ENCODE data around the gene DNAI1. TPM values are rescaled to one million over a fixed set of nuclear protein-coding genes. Genes with fewer than 3 reads are reported as not detected.
"Not testable (repeated sequence)": the region's sequence is repeated elsewhere in the genome, so short reads cannot be mapped to it uniquely, and the experiment has no call there.

The DNAI1 gene
- total RNA-seq, 2 experiments from 2014 or later, result not detected

- Mint-ChIP-seq H3K36me3 (ENCODE audit: low read depth) (no peaks in the 10 kb centered on the region), H3K9me3 (ENCODE audit: insufficient read depth) (no peaks in the 10 kb centered on the region), H3K4me3 (no peak overlapping the region), H3K27me3 (ENCODE audit: low read depth) (peaks cover 58% of the 10 kb centered on the region), H3K4me1 (ENCODE audit: low read depth) (peaks cover 9% of the 10 kb centered on the region), H3K27ac (no peak overlapping the region)
- CTCF ChIA-PET, result interaction anchor here (1.9 kb wide), 1 partner anchor 78 kb away, joined by 4 read pairs; no protein-coding TSS in a partner anchor
- ATAC-seq, result no peak
- DNase-seq, result no peak
- POLR2A ChIA-PET, result no interaction called here
These were observed 67.4 kb downstream of the DNAI1 start for GRCh38 chr9:34526026-34526425.

- POLR2A ChIA-PET; H3K9me3 Mint-ChIP-seq (ENCODE audit: insufficient read depth); H3K27ac Mint-ChIP-seq; H3K4me3 Mint-ChIP-seq; H3K36me3 Mint-ChIP-seq (ENCODE audit: low read depth); H3K4me1 Mint-ChIP-seq (ENCODE audit: low read depth); ATAC-seq; CTCF ChIA-PET; DNase-seq: not testable (repeated sequence)
- H3K27me3 Mint-ChIP-seq (ENCODE audit: low read depth), result peaks cover 45% of the 10 kb centered on the region
These were observed 73.4 kb downstream of the DNAI1 start for GRCh38 chr9:34532041-34532440.

GRCh38 chr9:34536685-34537084 lies 78.1 kb downstream of the DNAI1 start:
- Mint-ChIP-seq H3K4me1 (ENCODE audit: low read depth) (no peaks in the 10 kb centered on the region), H3K27me3 (ENCODE audit: low read depth) (peaks cover 17% of the 10 kb centered on the region), H3K36me3 (ENCODE audit: low read depth) (no peaks in the 10 kb centered on the region), H3K4me3 (no peak overlapping the region), H3K27ac (no peak overlapping the region), H3K9me3 (ENCODE audit: insufficient read depth) (no peaks in the 10 kb centered on the region)
- ATAC-seq, result no peak
- ChIA-PET CTCF (no interaction called here), POLR2A (no interaction called here)
- no peak for DNase-seq

GRCh38 chr9:34540827-34541226 lies 82.2 kb downstream of the DNAI1 start:
- Mint-ChIP-seq H3K27me3 (ENCODE audit: low read depth) (peaks cover 17% of the 10 kb centered on the region), H3K4me3 (no peak overlapping the region)

GRCh38 chr9:34541540-34541939 lies 82.9 kb downstream of the DNAI1 start:
- Mint-ChIP-seq H3K36me3 (ENCODE audit: low read depth) (no peaks in the 10 kb centered on the region), H3K4me3 (no peak overlapping the region), H3K27me3 (ENCODE audit: low read depth) (peaks cover 16% of the 10 kb centered on the region), H3K9me3 (ENCODE audit: insufficient read depth) (no peaks in the 10 kb centered on the region), H3K27ac (no peak overlapping the region), H3K4me1 (ENCODE audit: low read depth) (no peaks in the 10 kb centered on the region)
- ATAC-seq, result no peak
- no peak for DNase-seq
- ChIA-PET CTCF (no interaction called here), POLR2A (no interaction called here)

More at GRCh38 chr9:34540827-34541226, 82.2 kb downstream of the DNAI1 start:
- Mint-ChIP-seq H3K4me1 (ENCODE audit: low read depth) (no peaks in the 10 kb centered on the region), H3K36me3 (ENCODE audit: low read depth) (no peaks in the 10 kb centered on the region), H3K27ac (no peak overlapping the region), H3K9me3 (ENCODE audit: insufficient read depth) (no peaks in the 10 kb centered on the region)
- DNase-seq (no peak), ATAC-seq (no peak)
- ChIA-PET CTCF (no interaction called here), POLR2A (no interaction called here)

- ATAC-seq (no peak), DNase-seq (no peak)
- Mint-ChIP-seq H3K36me3 (ENCODE audit: low read depth) (no peaks in the 10 kb centered on the region), H3K27me3 (ENCODE audit: low read depth) (peaks cover 17% of the 10 kb centered on the region), H3K9me3 (ENCODE audit: insufficient read depth) (no peaks in the 10 kb centered on the region), H3K4me1 (ENCODE audit: low read depth) (no peaks in the 10 kb centered on the region), H3K4me3 (no peak overlapping the region), H3K27ac (no peak overlapping the region)
- POLR2A ChIA-PET, result no interaction called here
- CTCF ChIA-PET, result interaction anchor here (1.0 to 1.2 kb wide), 2 partner anchors 60 kb away, joined by 3 to 4 read pairs; no protein-coding TSS in a partner anchor
These were observed 85.4 kb downstream of the DNAI1 start for GRCh38 chr9:34544035-34544434.

GRCh38 chr9:34545497-34545896 lies 86.9 kb downstream of the DNAI1 start:
- CTCF ChIA-PET, result no interaction called here
- H3K4me3 Mint-ChIP-seq, result no peak overlapping the region
- POLR2A ChIA-PET, result no interaction called here
- H3K4me1 Mint-ChIP-seq (ENCODE audit: low read depth), result no peaks in the 10 kb centered on the region
- peaks cover 17% of the 10 kb centered on the region for H3K27me3 Mint-ChIP-seq (ENCODE audit: low read depth)
- no peak for ATAC-seq
- no peaks in the 10 kb centered on the region for H3K9me3 Mint-ChIP-seq (ENCODE audit: insufficient read depth)
- H3K36me3 Mint-ChIP-seq (ENCODE audit: low read depth), result no peaks in the 10 kb centered on the region
- DNase-seq, result no peak
- no peak overlapping the region for H3K27ac Mint-ChIP-seq

- Mint-ChIP-seq H3K27ac (no peak overlapping the region), H3K36me3 (ENCODE audit: low read depth) (no peaks in the 10 kb centered on the region), H3K4me1 (ENCODE audit: low read depth) (no peaks in the 10 kb centered on the region), H3K4me3 (no peak overlapping the region), H3K27me3 (ENCODE audit: low read depth) (peaks cover 17% of the 10 kb centered on the region), H3K9me3 (ENCODE audit: insufficient read depth) (no peaks in the 10 kb centered on the region)
- ATAC-seq, result no peak
- ChIA-PET CTCF (no interaction called here), POLR2A (no interaction called here)
- DNase-seq, result no peak
These were observed 87.7 kb downstream of the DNAI1 start for GRCh38 chr9:34546102-34546833.

- POLR2A ChIA-PET, result no interaction called here
- Mint-ChIP-seq H3K9me3 (ENCODE audit: insufficient read depth) (no peaks in the 10 kb centered on the region), H3K36me3 (ENCODE audit: low read depth) (no peaks in the 10 kb centered on the region), H3K27ac (no peak overlapping the region), H3K4me1 (ENCODE audit: low read depth) (no peaks in the 10 kb centered on the region), H3K27me3 (ENCODE audit: low read depth) (peaks cover 16% of the 10 kb centered on the region), H3K4me3 (no peak overlapping the region)
- peak; percentile 72 for ATAC-seq
- CTCF ChIA-PET, result interaction anchor here (0.9 to 1.8 kb wide), 9 partner anchors 11 to 143 kb away, joined by 3 to 7 read pairs (median 4); no protein-coding TSS in a partner anchor
- DNase-seq, result peak; percentile 70
These were observed 88.5 kb downstream of the DNAI1 start for GRCh38 chr9:34546834-34547827.

- DNase-seq (peak; percentile 37), ATAC-seq (peak; percentile 60)
- H3K27me3 Mint-ChIP-seq (ENCODE audit: low read depth), result peaks cover 13% of the 10 kb centered on the region
- H3K27ac Mint-ChIP-seq, result no peak overlapping the region
- H3K4me1 Mint-ChIP-seq (ENCODE audit: low read depth), result no peaks in the 10 kb centered on the region
- ChIA-PET POLR2A (no interaction called here), CTCF (interaction anchor here (0.9 to 1.8 kb wide), 9 partner anchors 10 to 144 kb away, joined by 3 to 7 read pairs (median 4); no protein-coding TSS in a partner anchor)
- no peaks in the 10 kb centered on the region for H3K9me3 Mint-ChIP-seq (ENCODE audit: insufficient read depth)
- H3K36me3 Mint-ChIP-seq (ENCODE audit: low read depth), result no peaks in the 10 kb centered on the region
- H3K4me3 Mint-ChIP-seq, result no peak overlapping the region
These were observed 89.5 kb downstream of the DNAI1 start for GRCh38 chr9:34547960-34548611.

GRCh38 chr9:34549407-34549732 lies 90.8 kb downstream of the DNAI1 start:
- no peak for DNase-seq
- no peaks in the 10 kb centered on the region for H3K4me1 Mint-ChIP-seq (ENCODE audit: low read depth)
- ChIA-PET CTCF (no interaction called here), POLR2A (no interaction called here)
- H3K36me3 Mint-ChIP-seq (ENCODE audit: low read depth), result no peaks in the 10 kb centered on the region
- no peak overlapping the region for H3K27ac Mint-ChIP-seq
- peaks cover 11% of the 10 kb centered on the region for H3K27me3 Mint-ChIP-seq (ENCODE audit: low read depth)
- no peak overlapping the region for H3K4me3 Mint-ChIP-seq
- no peaks in the 10 kb centered on the region for H3K9me3 Mint-ChIP-seq (ENCODE audit: insufficient read depth)
- no peak for ATAC-seq

Measured in activated CD8-positive, alpha-beta T cell treated with anti-CD3 and anti-CD28 coated beads, Interleukin-2, amount 10 ng/mL, durations not matched to agents 7 days and 5 days (primary cell).